Left ventricle myocardium inferior (tissue), 1 donor: ENCODE results near the gene TMEM43. TPM values are rescaled to one million over a fixed set of nuclear protein-coding genes. Genes with fewer than 3 reads are reported as not detected.

ENCODE experiments used
- DNase-seq: peaks from one replicate; pipeline ENCODE4 v3.0.0-alpha.2; 2020
- H3K27ac ChIP-seq: fragments of 200-600 bp; replicated peaks from 2 replicates; pipeline ENCODE4 v1.8.0; 2021
- H3K27me3 ChIP-seq: fragments of 200-600 bp; 2 replicates; pipeline ENCODE4 v1.8.0; 2021; ENCODE audit warnings: low read depth
- H3K36me3 ChIP-seq: fragments of 200-600 bp; 2 replicates; pipeline ENCODE4 v1.8.0; 2021
- H3K4me1 ChIP-seq: fragments of 200-600 bp; 2 replicates; pipeline ENCODE4 v1.8.0; 2021
- H3K4me3 ChIP-seq: fragments of 200-600 bp; 2 replicates; pipeline ENCODE4 v1.8.0; 2021; ENCODE audit warnings: mild to moderate bottlenecking, moderate library complexity
- H3K9me3 ChIP-seq: fragments of 200-600 bp; replicated peaks from 2 replicates; pipeline ENCODE4 v1.8.0; 2021
- CTCF ChIP-seq: fragments of 200-600 bp; IDR thresholded peaks from 2 replicates; pipeline ENCODE4 v1.8.0; 2021; ENCODE audit warnings: antibody characterized with exemption, mild to moderate bottlenecking, borderline replicate concordance
- intact Hi-C: fragments of 100-400 bp; cut with micrococcal nuclease; formaldehyde crosslinking; loops from one replicate; pipeline ENCODE4 v1.11.0; 2022
- total RNA-seq: library from RNA; stranded (reverse); fragmentation: NEBNext Ultra II Directional; extraction: Animal tissue kit (Norgen Biotek cat#: 25700); gene quantifications from one replicate; pipeline ENCODE4 v1.2.1, GENCODE V29; 2021
- donor health status: DM: no; HTN: yes; CAD: no; lungs with severe emphysema.

Gene TMEM43
- total RNA-seq, 1 donor from 2014 or later = 44.4 TPM

- Histone ChIP-seq H3K27ac (peak overlapping the region; percentile 97), H3K4me3 (peak overlapping the region; percentile 91), H3K27me3 (no peaks in the 10 kb centered on the region), H3K36me3 (peaks cover 28% of the 10 kb centered on the region), H3K4me1 (peaks cover 47% of the 10 kb centered on the region), H3K9me3 (no peaks in the 10 kb centered on the region)
- TF ChIP-seq CTCF = no peak
- intact Hi-C loops = no loop called here
- DNase-seq = no peak
These were observed 54.2 kb downstream of the TMEM43 start for GRCh38 chr3:14179114-14179465.

GRCh38 chr3:14179795-14180194, 54.9 kb downstream of the TMEM43 start:
- no peak overlapping the region for H3K27ac ChIP-seq
- TF ChIP-seq CTCF = no peak
- H3K4me3 ChIP-seq = peak overlapping the region; percentile 91
- no peaks in the 10 kb centered on the region for H3K9me3 ChIP-seq
- H3K27me3 ChIP-seq = no peaks in the 10 kb centered on the region
- peaks cover 32% of the 10 kb centered on the region for H3K36me3 ChIP-seq
- intact Hi-C loops = no loop called here
- no peak for DNase-seq
- H3K4me1 ChIP-seq = peaks cover 47% of the 10 kb centered on the region

- H3K4me1 ChIP-seq = peaks cover 37% of the 10 kb centered on the region
- no peak for TF ChIP-seq CTCF
- no peaks in the 10 kb centered on the region for H3K9me3 ChIP-seq
- no peaks in the 10 kb centered on the region for H3K27me3 ChIP-seq
- intact Hi-C loops = no loop called here
- H3K36me3 ChIP-seq = peaks cover 47% of the 10 kb centered on the region
- H3K27ac ChIP-seq = no peak overlapping the region
- no peak overlapping the region for H3K4me3 ChIP-seq
- no peak for DNase-seq
These were observed 56.4 kb downstream of the TMEM43 start for GRCh38 chr3:14181253-14181652.

- H3K27ac ChIP-seq = no peak overlapping the region
- no peaks in the 10 kb centered on the region for H3K27me3 ChIP-seq
- no peak for DNase-seq
- H3K4me1 ChIP-seq = peaks cover 20% of the 10 kb centered on the region
- peaks cover 62% of the 10 kb centered on the region for H3K36me3 ChIP-seq
- TF ChIP-seq CTCF = no peak
- H3K4me3 ChIP-seq = no peak overlapping the region
- no peaks in the 10 kb centered on the region for H3K9me3 ChIP-seq
- intact Hi-C loops = no loop called here
These were observed 58.2 kb downstream of the TMEM43 start for GRCh38 chr3:14183015-14183577.

GRCh38 chr3:14186854-14187458, 62.1 kb downstream of the TMEM43 start:
- no peak overlapping the region for H3K27ac ChIP-seq
- H3K4me3 ChIP-seq = no peak overlapping the region
- no peaks in the 10 kb centered on the region for H3K9me3 ChIP-seq
- no peak for TF ChIP-seq CTCF
- peaks cover 60% of the 10 kb centered on the region for H3K36me3 ChIP-seq
- intact Hi-C loops = no loop called here
- H3K4me1 ChIP-seq = no peaks in the 10 kb centered on the region
- DNase-seq = no peak
- no peaks in the 10 kb centered on the region for H3K27me3 ChIP-seq
